ENCODE results near the gene SURF2.

SURF2 gene

DNA sequence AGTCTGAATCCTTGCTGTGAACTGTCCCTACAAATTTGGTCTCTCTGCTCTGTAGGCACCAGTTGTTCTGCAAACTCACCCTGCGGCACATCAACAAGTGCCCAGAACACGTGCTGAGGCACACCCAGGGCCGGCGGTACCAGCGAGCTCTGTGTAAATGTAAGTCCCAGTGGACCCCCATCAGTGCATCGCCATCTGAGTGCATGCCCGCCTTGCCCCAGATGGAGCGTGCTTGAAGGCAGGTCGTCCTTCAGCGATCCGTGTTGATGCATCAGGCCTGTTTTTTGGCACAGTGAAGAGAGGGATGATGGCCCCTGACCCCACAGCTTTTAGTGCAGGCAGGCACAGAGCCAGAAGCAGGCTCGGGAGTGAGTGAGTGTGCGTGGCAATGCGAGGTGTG, 1.3 kb downstream of the SURF2 start:
- Histone ChIP-seq H3K4me3 (ENCODE audit: low read depth, low read length) (peak overlapping the region; percentile 79), H3K27ac (ENCODE audit: low read depth, low read length) (no peak overlapping the region), H3K9me3 (ENCODE audit: control insufficient read depth, insufficient read depth, low read depth, low read length) (no peaks in the 10 kb centered on the region), H3K9ac (ENCODE audit: low read length) (no peak overlapping the region), H3K27me3 (ENCODE audit: control insufficient read depth, insufficient read depth, low read length) (no peaks in the 10 kb centered on the region), H3K36me3 (ENCODE audit: control insufficient read depth, insufficient read depth, low read length) (peaks cover 54% of the 10 kb centered on the region), H3K4me1 (ENCODE audit: control insufficient read depth, insufficient read depth, low read length) (0 out of 2 replicates have a peak, but pooled peaks cover 7% of the 10 kb centered on the region)

DNA sequence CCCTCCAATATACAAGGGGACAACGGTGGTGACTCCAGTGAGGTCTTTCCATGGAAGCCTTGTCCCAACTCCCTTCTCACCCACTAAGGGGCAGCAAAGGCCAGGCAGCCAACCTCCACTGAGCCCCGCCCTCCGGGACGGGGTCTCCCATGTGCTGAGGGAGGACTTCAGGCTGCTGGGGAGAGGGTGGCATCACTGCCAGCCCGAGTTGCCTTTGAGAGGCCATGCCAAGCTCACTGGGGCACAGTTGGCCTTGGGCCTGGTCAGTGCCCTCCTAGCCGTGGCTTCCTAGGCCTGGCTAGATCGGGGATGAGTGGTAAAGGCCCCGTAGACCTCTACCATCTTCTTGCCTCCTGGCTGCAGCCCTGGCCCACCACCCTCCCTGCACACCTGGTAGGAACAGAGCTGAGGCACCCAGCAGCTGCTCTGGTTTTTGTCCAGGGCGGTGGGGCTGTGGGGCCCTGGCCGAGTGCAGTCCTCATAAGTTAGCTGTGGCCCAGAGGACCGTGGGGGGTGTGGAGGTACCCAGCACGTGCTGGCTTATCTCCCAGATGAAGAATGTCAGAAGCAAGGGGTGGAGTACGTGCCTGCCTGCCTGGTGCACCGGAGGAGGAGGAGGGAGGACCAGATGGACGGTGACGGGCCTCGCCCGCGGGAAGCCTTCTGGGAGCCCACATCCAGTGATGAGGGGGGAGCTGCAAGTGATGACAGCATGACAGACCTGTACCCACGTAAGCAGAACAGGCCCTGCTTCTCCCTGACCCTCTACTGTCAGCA, 3.2 kb downstream of the SURF2 start:
- Histone ChIP-seq H3K4me1 (ENCODE audit: control insufficient read depth, insufficient read depth, low read length) (0 out of 2 replicates have a peak, but pooled peaks cover 7% of the 10 kb centered on the region), H3K27me3 (ENCODE audit: control insufficient read depth, insufficient read depth, low read length) (no peaks in the 10 kb centered on the region), H3K9ac (ENCODE audit: low read length) (no peak overlapping the region), H3K36me3 (ENCODE audit: control insufficient read depth, insufficient read depth, low read length) (peaks cover 65% of the 10 kb centered on the region), H3K27ac (ENCODE audit: low read depth, low read length) (no peak overlapping the region), H3K4me3 (ENCODE audit: low read depth, low read length) (no peak overlapping the region), H3K9me3 (ENCODE audit: control insufficient read depth, insufficient read depth, low read depth, low read length) (no peaks in the 10 kb centered on the region)

DNA sequence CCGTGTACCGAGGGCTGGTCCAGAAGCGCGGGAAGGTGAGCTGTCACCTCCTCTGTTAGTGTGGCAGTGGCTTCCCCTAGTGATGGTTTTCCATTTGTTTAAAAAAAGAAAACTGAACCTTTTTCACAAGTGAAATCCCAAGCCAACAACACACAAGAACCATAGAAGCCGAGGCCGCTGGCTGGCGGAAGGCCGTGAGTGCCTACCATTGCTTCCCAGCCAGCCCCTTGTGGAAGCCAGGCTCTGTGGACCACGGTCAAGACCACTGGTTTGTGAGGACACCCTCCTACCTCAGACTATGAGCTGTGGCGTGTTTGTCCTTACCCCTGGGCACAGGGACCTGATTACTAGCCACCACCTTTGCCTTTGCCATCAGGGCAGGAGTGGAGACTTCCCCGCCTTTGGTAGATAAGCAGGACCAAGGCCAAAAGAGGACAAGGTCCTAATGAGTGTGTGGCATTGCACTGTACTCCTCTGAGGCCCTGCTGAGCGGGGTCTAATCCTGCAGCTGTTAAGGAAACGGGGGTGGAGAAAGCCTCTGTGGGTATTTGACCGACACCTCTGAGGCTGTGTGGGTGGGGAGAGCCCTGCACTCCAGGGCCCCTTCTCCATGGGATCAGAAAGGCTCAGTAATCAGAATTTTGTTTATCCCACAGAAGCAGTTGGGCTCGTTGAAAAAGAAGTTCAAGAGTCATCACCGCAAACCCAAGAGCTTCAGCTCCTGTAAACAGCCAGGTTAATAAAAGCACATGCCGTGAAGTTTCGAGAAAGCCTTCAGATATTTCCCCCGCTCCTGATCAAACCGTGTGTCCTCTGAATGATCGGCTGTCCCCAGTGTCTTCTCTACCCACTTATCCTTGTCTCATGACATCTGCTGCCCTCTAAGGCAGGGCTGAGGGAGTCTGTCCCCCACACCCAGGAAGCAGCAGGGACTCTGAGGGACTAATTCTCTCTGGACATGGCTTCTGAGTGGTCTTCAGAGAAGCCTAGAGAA, 4.3 kb downstream of the SURF2 start:
- Histone ChIP-seq H3K27ac (ENCODE audit: low read depth, low read length) (no peak overlapping the region), H3K36me3 (ENCODE audit: control insufficient read depth, insufficient read depth, low read length) (peaks cover 76% of the 10 kb centered on the region), H3K9me3 (ENCODE audit: control insufficient read depth, insufficient read depth, low read depth, low read length) (no peaks in the 10 kb centered on the region), H3K4me3 (ENCODE audit: low read depth, low read length) (no peak overlapping the region), H3K9ac (ENCODE audit: low read length) (no peak overlapping the region), H3K27me3 (ENCODE audit: control insufficient read depth, insufficient read depth, low read length) (no peaks in the 10 kb centered on the region), H3K4me1 (ENCODE audit: control insufficient read depth, insufficient read depth, low read length) (0 out of 2 replicates have a peak, but pooled peaks cover 7% of the 10 kb centered on the region)

DNA sequence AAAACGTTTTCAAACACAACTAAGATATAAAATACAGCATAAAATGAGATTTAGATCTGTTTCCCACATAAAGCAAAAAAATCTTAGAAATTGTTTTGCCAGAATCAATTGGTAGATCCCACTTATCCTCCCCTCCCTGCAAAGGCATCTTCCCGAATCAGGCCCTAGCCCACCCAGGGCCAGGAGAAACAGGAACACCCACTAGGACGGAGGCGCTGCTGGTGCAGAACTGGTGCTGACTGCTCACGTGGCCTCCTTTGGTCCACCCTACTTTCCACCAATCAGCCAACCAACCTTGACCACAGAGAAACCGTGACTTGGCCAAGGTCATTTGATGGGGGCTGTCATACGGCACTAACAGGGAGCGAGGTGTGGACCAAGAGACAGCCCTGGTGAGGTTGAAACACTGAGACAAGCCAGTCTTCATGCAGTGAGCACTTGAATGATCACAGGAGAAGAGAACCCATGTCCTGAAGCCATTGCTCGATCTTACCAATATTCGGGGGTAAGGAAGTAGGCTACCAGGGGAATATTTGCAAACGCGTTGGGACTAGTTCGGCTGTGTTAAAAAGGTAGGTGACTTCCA, 5.2 kb downstream of the SURF2 start:
- H3K9me3 ChIP-seq (ENCODE audit: control insufficient read depth, insufficient read depth, low read depth, low read length), result no peaks in the 10 kb centered on the region
- no peaks in the 10 kb centered on the region for H3K27me3 ChIP-seq (ENCODE audit: control insufficient read depth, insufficient read depth, low read length)
- 0 out of 2 replicates have a peak, but pooled peaks cover 7% of the 10 kb centered on the region for H3K4me1 ChIP-seq (ENCODE audit: control insufficient read depth, insufficient read depth, low read length)
- H3K27ac ChIP-seq (ENCODE audit: low read depth, low read length), result no peak overlapping the region
- peaks cover 85% of the 10 kb centered on the region for H3K36me3 ChIP-seq (ENCODE audit: control insufficient read depth, insufficient read depth, low read length)
- H3K9ac ChIP-seq (ENCODE audit: low read length), result no peak overlapping the region
- no peak overlapping the region for H3K4me3 ChIP-seq (ENCODE audit: low read depth, low read length)

DNA sequence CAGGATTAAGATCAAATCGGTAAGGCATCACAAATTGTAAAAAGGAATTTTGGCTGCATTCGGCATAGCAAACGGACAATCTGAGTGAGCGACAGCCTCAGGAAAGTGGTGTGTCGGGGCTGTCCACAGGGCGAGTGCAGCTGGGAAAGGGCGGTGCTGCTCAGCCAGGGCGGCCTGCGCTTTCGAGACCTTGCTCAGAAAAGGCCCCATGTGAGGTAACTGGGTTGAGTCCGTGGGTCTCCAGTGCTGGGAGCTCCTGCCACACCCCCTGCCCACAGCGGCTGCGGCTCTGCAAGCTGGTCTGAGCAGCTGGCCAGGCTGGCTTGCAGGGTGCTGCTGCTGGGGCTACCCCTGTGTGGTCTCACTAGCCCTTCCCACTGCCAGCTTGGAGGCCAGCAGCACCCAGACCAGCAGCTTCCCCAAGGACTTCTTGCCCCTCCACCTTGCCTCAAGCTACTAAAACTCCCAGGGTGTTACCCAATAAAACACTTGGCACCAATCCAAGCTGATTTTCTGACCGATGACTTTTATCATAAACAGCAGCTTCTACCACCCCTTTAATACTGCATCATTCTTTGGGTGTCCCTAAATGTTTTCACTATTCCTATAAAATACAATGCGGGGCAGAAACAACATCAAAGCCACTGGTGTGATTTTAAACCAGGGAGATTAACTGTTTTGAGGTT, 6.2 kb downstream of the SURF2 start:
- Histone ChIP-seq H3K9ac (ENCODE audit: low read length) (no peak overlapping the region), H3K27ac (ENCODE audit: low read depth, low read length) (no peak overlapping the region), H3K4me1 (ENCODE audit: control insufficient read depth, insufficient read depth, low read length) (0 out of 2 replicates have a peak, but pooled peaks cover 3% of the 10 kb centered on the region), H3K36me3 (ENCODE audit: control insufficient read depth, insufficient read depth, low read length) (peaks cover 93% of the 10 kb centered on the region), H3K27me3 (ENCODE audit: control insufficient read depth, insufficient read depth, low read length) (no peaks in the 10 kb centered on the region), H3K9me3 (ENCODE audit: control insufficient read depth, insufficient read depth, low read depth, low read length) (no peaks in the 10 kb centered on the region), H3K4me3 (ENCODE audit: low read depth, low read length) (no peak overlapping the region)

DNA sequence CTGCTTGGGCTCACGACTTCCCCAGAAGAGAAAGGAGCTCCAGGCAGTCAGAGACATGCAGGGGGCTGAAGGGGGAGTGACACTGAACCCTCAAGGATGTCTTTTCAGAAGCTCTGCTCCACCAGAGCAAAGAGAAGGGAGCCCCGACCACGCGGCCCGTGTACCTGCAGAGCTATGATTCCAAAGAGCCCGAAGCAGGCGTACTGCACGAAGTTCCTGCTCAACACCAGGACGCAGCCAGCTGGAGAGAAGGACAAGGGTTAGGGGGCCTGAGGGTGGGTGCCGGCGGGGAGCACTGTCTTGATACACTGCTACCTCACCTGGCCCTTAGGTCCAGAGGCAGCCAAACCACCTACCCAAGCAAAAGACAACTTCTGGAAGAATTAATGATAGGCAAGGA, 10.1 kb downstream of the SURF2 start:
- H3K9me3 ChIP-seq (ENCODE audit: control insufficient read depth, insufficient read depth, low read depth, low read length), result no peaks in the 10 kb centered on the region
- no peaks in the 10 kb centered on the region for H3K27me3 ChIP-seq (ENCODE audit: control insufficient read depth, insufficient read depth, low read length)
- no peak overlapping the region for H3K27ac ChIP-seq (ENCODE audit: low read depth, low read length)
- peaks cover 97% of the 10 kb centered on the region for H3K36me3 ChIP-seq (ENCODE audit: control insufficient read depth, insufficient read depth, low read length)
- H3K4me1 ChIP-seq (ENCODE audit: control insufficient read depth, insufficient read depth, low read length), result no peaks in the 10 kb centered on the region; the same call in 1 of the 2 replicates
- H3K9ac ChIP-seq (ENCODE audit: low read length), result no peak overlapping the region
- no peak overlapping the region for H3K4me3 ChIP-seq (ENCODE audit: low read depth, low read length)

DNA sequence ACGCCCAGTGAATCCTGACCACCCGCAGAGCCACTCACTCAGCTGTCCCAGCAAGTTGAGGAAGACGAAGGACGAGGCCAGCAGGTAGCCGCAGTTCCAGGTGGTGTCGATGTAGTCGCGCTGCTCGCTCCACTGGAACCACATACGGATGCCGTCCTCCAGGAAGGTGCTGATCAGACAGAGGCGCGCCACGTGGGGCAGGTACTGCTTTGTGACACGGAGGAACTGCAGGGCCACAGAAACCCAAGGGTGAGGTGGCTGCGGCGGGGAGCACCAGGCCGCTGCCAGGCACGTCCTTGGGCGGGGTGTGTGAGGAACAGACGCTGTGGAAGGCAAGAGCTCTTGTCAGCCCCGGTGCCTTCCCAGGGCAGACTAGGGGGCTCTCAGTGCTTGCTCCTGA, 10.9 kb downstream of the SURF2 start:
- H3K9me3 ChIP-seq (ENCODE audit: control insufficient read depth, insufficient read depth, low read depth, low read length), result no peaks in the 10 kb centered on the region
- H3K4me3 ChIP-seq (ENCODE audit: low read depth, low read length), result no peak overlapping the region
- no peaks in the 10 kb centered on the region; the same call in 1 of the 2 replicates for H3K4me1 ChIP-seq (ENCODE audit: control insufficient read depth, insufficient read depth, low read length)
- H3K27ac ChIP-seq (ENCODE audit: low read depth, low read length), result no peak overlapping the region
- no peaks in the 10 kb centered on the region for H3K27me3 ChIP-seq (ENCODE audit: control insufficient read depth, insufficient read depth, low read length)
- H3K9ac ChIP-seq (ENCODE audit: low read length), result no peak overlapping the region
- peaks cover 97% of the 10 kb centered on the region for H3K36me3 ChIP-seq (ENCODE audit: control insufficient read depth, insufficient read depth, low read length)

DNA sequence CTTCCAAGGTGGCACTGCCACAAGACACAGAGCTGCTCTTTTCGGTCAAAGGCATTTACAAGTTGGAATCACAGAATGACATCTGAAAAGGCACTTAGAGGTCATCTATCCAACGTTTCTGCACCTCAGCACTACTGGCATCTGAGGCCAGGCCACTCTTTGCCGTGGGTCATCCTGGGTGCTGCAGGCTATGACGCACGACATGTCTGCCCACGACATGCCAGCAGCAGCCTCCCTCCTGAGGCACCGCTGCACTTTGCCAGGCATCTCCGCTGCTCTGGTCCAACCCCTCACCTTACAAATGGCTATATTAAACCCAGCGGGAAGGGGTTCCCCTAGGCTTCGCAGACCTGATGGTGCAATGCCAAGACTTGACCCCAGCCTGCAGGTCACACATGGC, 11.4 kb downstream of the SURF2 start:
- no peak overlapping the region for H3K4me3 ChIP-seq (ENCODE audit: low read depth, low read length)
- H3K4me1 ChIP-seq (ENCODE audit: control insufficient read depth, insufficient read depth, low read length), result no peaks in the 10 kb centered on the region; the same call in 1 of the 2 replicates
- H3K9ac ChIP-seq (ENCODE audit: low read length), result no peak overlapping the region
- no peak overlapping the region for H3K27ac ChIP-seq (ENCODE audit: low read depth, low read length)
- no peaks in the 10 kb centered on the region for H3K27me3 ChIP-seq (ENCODE audit: control insufficient read depth, insufficient read depth, low read length)
- H3K36me3 ChIP-seq (ENCODE audit: control insufficient read depth, insufficient read depth, low read length), result peaks cover 97% of the 10 kb centered on the region
- H3K9me3 ChIP-seq (ENCODE audit: control insufficient read depth, insufficient read depth, low read depth, low read length), result no peaks in the 10 kb centered on the region

DNA sequence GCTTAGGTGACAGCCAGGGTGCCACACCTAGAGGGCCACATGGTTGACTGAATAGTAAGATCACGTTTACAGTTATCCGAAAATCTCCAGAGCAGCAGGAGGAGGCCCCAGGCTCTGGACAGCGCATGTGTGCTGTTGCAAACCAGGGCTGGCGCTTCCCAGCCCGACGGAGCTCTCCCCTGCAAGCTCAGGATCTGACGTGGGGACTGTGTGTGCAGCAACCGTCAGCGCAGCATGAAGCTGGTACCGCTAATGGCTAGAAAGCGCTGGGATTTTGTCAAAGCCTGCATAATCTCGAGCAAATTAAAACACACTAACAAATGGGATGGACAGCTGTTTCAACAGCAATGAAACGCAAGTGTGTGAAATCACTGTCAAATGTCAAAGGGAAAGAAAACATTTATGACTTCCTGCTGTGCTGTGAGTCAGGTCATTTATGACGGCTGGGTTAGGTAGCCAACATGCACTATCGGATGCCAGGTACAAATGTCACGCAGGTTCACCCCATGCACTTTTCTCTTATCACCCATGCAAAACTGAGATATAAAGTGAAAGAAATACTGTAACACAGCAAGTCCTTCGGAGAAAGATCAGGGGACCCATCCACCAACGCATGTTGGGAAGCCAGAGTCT, 12.0 kb downstream of the SURF2 start:
- Histone ChIP-seq H3K27me3 (ENCODE audit: control insufficient read depth, insufficient read depth, low read length) (no peaks in the 10 kb centered on the region), H3K4me1 (ENCODE audit: control insufficient read depth, insufficient read depth, low read length) (no peaks in the 10 kb centered on the region; the same call in 1 of the 2 replicates), H3K9me3 (ENCODE audit: control insufficient read depth, insufficient read depth, low read depth, low read length) (no peaks in the 10 kb centered on the region), H3K4me3 (ENCODE audit: low read depth, low read length) (no peak overlapping the region), H3K27ac (ENCODE audit: low read depth, low read length) (no peak overlapping the region), H3K9ac (ENCODE audit: low read length) (no peak overlapping the region), H3K36me3 (ENCODE audit: control insufficient read depth, insufficient read depth, low read length) (peaks cover 97% of the 10 kb centered on the region)

DNA sequence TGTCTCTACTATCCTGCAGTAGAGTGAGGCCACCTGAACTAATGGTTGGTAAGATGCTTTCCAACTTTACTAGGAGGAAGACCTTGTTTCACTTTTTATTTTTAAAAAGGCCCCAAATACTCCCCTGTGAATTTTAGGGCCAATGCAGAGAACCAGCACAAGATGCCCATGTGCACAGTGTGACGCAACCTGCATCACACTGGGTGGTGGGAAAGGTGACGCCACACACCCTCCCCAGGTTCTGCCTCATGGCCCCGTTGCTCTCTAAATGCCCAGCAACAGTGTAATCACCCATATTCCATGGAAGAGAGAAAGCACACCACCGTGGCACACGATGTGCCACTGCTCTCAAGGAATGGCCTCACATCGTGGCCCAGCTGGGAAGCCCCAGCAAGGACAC, 13.1 kb downstream of the SURF2 start:
- H3K4me1 ChIP-seq (ENCODE audit: control insufficient read depth, insufficient read depth, low read length), result no peaks in the 10 kb centered on the region; the same call in 1 of the 2 replicates
- no peaks in the 10 kb centered on the region for H3K27me3 ChIP-seq (ENCODE audit: control insufficient read depth, insufficient read depth, low read length)
- H3K27ac ChIP-seq (ENCODE audit: low read depth, low read length), result no peak overlapping the region
- H3K9ac ChIP-seq (ENCODE audit: low read length), result no peak overlapping the region
- H3K36me3 ChIP-seq (ENCODE audit: control insufficient read depth, insufficient read depth, low read length), result peaks cover 86% of the 10 kb centered on the region
- no peak overlapping the region for H3K4me3 ChIP-seq (ENCODE audit: low read depth, low read length)
- no peaks in the 10 kb centered on the region for H3K9me3 ChIP-seq (ENCODE audit: control insufficient read depth, insufficient read depth, low read depth, low read length)

Data from HUES6 (cell line).